Measurements from ENCODE around the gene PLCH1. TPM values are rescaled to one million over a fixed set of nuclear protein-coding genes. Genes with fewer than 3 reads are reported as not detected.

The PLCH1 gene
- total and polyA plus RNA-seq, 2 donors (not counting 1 experiment from before 2014, with no cell fraction given), result 0.27 TPM; not detected in 1

DNA sequence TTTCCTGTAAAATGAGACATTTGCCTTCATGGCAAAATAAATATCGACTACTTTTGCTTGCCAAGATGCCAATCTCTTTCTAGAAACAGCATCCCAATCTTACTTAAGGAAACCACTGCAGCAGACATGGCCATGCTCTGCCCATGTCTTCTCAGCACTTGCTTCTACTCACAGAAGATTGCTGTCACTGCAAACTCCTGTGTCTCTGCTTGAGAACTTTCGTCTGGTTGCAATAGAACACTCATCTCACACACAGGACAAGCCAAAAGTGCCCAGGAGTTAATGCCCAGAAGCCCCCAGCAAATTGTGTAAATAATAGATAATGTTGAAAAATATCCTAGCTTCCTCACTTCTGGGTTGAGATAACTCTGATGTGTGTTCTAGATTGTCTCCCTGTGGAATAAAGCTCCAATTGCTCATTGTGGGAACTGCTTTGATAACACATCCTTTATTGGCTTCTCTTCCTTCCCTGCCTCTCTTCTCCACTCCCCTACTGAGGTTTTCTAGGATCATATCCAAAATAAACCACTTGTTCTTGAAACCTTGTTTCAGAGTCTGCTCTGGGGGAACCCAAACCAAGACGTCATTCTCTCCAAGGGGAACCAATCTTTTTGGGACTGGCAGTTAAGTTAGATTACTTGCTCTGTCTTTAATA is 295.1 kb downstream of the PLCH1 start:
- Mint-ChIP-seq H3K4me1 (no peaks in the 10 kb centered on the region), H3K27me3 (no peaks in the 10 kb centered on the region), H3K9me3 (ENCODE audit: insufficient read depth) (no peaks in the 10 kb centered on the region), H3K27ac (no peak overlapping the region), H3K4me3 (no peak overlapping the region)
- intact Hi-C loops (cut with micrococcal nuclease), result no loop called here
- TF ChIP-seq, protein P1, sequence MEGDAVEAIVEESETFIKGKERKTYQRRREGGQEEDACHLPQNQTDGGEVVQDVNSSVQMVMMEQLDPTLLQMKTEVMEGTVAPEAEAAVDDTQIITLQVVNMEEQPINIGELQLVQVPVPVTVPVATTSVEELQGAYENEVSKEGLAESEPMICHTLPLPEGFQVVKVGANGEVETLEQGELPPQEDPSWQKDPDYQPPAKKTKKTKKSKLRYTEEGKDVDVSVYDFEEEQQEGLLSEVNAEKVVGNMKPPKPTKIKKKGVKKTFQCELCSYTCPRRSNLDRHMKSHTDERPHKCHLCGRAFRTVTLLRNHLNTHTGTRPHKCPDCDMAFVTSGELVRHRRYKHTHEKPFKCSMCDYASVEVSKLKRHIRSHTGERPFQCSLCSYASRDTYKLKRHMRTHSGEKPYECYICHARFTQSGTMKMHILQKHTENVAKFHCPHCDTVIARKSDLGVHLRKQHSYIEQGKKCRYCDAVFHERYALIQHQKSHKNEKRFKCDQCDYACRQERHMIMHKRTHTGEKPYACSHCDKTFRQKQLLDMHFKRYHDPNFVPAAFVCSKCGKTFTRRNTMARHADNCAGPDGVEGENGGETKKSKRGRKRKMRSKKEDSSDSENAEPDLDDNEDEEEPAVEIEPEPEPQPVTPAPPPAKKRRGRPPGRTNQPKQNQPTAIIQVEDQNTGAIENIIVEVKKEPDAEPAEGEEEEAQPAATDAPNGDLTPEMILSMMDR (IDR thresholded peaks at IDR 0.05), result no peak
- TF ChIP-seq EZH2 (IDR thresholded peaks at IDR 0.05; ENCODE audit: borderline replicate concordance, insufficient read depth, low read depth, low read length, poor library complexity, severe bottlenecking), result no peak
- WGBS (ENCODE audit: insufficient coverage), result 83% methylated on average over 1 of the region's 3 CpGs
- ATAC-seq (ENCODE audit: low read depth) (no peak), DNase-seq (no peak)
- Histone ChIP-seq H3K4me1 (ENCODE audit: control insufficient read depth in 2 of 2, insufficient read depth in 2 of 2, low read length in 2 of 2) (no peaks in the 10 kb centered on the region), H3K9ac (ENCODE audit: low read length) (no peak overlapping the region), H3K27ac (ENCODE audit: low read length in 2 of 2) (no peak overlapping the region), H4K20me1 (ENCODE audit: control insufficient read depth, insufficient read depth, low read length, poor library complexity, severe bottlenecking) (no peaks in the 10 kb centered on the region), H3K4me3 (ENCODE audit: control extremely low read depth in 1 of 5, extremely low read depth in 1 of 5, insufficient read depth in 1 of 5, low read depth in 2 of 5, low read length in 4 of 5) (no peak overlapping the region), H3K79me2 (ENCODE audit: control insufficient read depth, insufficient read depth, low read length) (no peaks in the 10 kb centered on the region), H3K4me2 (replicated peaks; ENCODE audit: low read depth, low read length, poor library complexity, severe bottlenecking) (no peak overlapping the region), H3K27me3 (replicated peaks in 1 of 4; ENCODE audit: control extremely low read depth in 1 of 4, control insufficient read depth in 3 of 4, insufficient read depth in 4 of 4, low read length in 3 of 4) (no peaks in the 10 kb centered on the region), H3K36me3 (replicated peaks in 1 of 2; ENCODE audit: control extremely low read depth in 1 of 2, control insufficient read depth in 1 of 2, extremely low read depth in 1 of 2, insufficient read depth in 2 of 2, low read length in 1 of 2) (no peaks in the 10 kb centered on the region), H2AFZ (ENCODE audit: insufficient read depth, low read depth, low read length, poor library complexity, severe bottlenecking) (no peak overlapping the region), H3K9me3 (ENCODE audit: control extremely low read depth in 1 of 3, control insufficient read depth in 2 of 3, insufficient read depth in 1 of 3, low read length in 2 of 3) (no peaks in the 10 kb centered on the region)
- ChIA-PET POLR2A (no interaction called here), CTCF (no interaction called here)

DNA sequence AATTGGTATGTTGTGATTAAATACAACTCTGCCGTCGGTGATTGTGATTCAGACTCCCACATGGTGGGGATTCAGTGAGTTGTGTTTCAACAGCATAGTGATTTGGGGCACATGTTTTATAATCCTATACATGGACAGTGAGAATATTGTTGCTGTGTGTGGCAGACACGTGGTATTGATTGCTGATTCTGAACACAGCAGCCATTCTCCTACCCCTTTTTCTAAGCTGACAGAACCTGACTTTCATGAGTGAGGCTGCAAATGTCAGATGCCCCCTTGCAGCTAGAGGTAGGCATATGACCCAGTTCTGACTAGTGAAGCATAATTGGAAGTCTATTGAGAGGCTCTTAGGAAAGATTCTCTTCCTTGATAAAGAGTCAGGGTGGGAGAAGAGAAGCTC is 296.3 kb downstream of the PLCH1 start:
- Histone ChIP-seq H3K4me3 (ENCODE audit: control extremely low read depth in 1 of 5, extremely low read depth in 1 of 5, insufficient read depth in 1 of 5, low read depth in 2 of 5, low read length in 4 of 5) (no peak overlapping the region), H3K9me3 (ENCODE audit: control extremely low read depth in 1 of 3, control insufficient read depth in 2 of 3, insufficient read depth in 1 of 3, low read length in 2 of 3) (no peaks in the 10 kb centered on the region), H3K4me1 (ENCODE audit: control insufficient read depth in 2 of 2, insufficient read depth in 2 of 2, low read length in 2 of 2) (no peaks in the 10 kb centered on the region), H3K27me3 (replicated peaks in 1 of 4; ENCODE audit: control extremely low read depth in 1 of 4, control insufficient read depth in 3 of 4, insufficient read depth in 4 of 4, low read length in 3 of 4) (no peaks in the 10 kb centered on the region), H2AFZ (ENCODE audit: insufficient read depth, low read depth, low read length, poor library complexity, severe bottlenecking) (no peak overlapping the region), H3K9ac (ENCODE audit: low read length) (no peak overlapping the region), H3K27ac (ENCODE audit: low read length in 2 of 2) (no peak overlapping the region), H4K20me1 (ENCODE audit: control insufficient read depth, insufficient read depth, low read length, poor library complexity, severe bottlenecking) (no peaks in the 10 kb centered on the region), H3K36me3 (replicated peaks in 1 of 2; ENCODE audit: control extremely low read depth in 1 of 2, control insufficient read depth in 1 of 2, extremely low read depth in 1 of 2, insufficient read depth in 2 of 2, low read length in 1 of 2) (no peaks in the 10 kb centered on the region), H3K79me2 (ENCODE audit: control insufficient read depth, insufficient read depth, low read length) (no peaks in the 10 kb centered on the region), H3K4me2 (replicated peaks; ENCODE audit: low read depth, low read length, poor library complexity, severe bottlenecking) (no peak overlapping the region)
- no peak for DNase-seq
- TF ChIP-seq EZH2 (IDR thresholded peaks at IDR 0.05; ENCODE audit: borderline replicate concordance, insufficient read depth, low read depth, low read length, poor library complexity, severe bottlenecking), result no peak
- TF ChIP-seq, protein P1 (IDR thresholded peaks at IDR 0.05), result no peak
- POLR2A ChIA-PET, result no interaction called here
- CTCF ChIA-PET, result no interaction called here
- Mint-ChIP-seq H3K4me1 (no peaks in the 10 kb centered on the region), H3K9me3 (ENCODE audit: insufficient read depth) (no peaks in the 10 kb centered on the region), H3K27me3 (no peaks in the 10 kb centered on the region), H3K4me3 (no peak overlapping the region), H3K27ac (no peak overlapping the region)
- no CpG with 5 or more reads among the region's 3 CpGs for WGBS (ENCODE audit: insufficient coverage)
- no peak for ATAC-seq (ENCODE audit: low read depth)
- intact Hi-C loops (cut with micrococcal nuclease), result no loop called here

All from B cell (primary cell).